ENCODE results near the gene FKBP10. TPM values are rescaled to one million over a fixed set of nuclear protein-coding genes. Genes with fewer than 3 reads are reported as not detected.

Gene FKBP10
- total and polyA plus RNA-seq, 4 donors, result 70.5 to 260 (median 156) TPM

GRCh38 chr17:41801374-41802271 lies 11.2 kb upstream of the FKBP10 start:
- WGBS, 2 donors, result 11% methylated on average over 14 of the region's 14 CpGs
- DNase-seq (peak; percentile 81 to 94), ATAC-seq (ENCODE audit: low FRiP score) (peak; percentile 91)
- intact Hi-C loops (cut with DNase I), result loop anchor here (1.0 to 2.0 kb wide), 2 partner anchors 63 kb away; no protein-coding TSS in a partner anchor
- H3K4me1 ChIP-seq (ENCODE audit: control insufficient read depth in 1 of 2, insufficient read depth in 2 of 2, low read length in 2 of 2), result no peaks in the 10 kb centered on the region
- H3K4me3 ChIP-seq (ENCODE audit: low read length in 2 of 2), result no peak overlapping the region
- H3K27ac ChIP-seq (ENCODE audit: low read depth in 1 of 2, low read length in 2 of 2), result no peak overlapping the region
- H3K9me3 ChIP-seq (ENCODE audit: control insufficient read depth, low read length), result no peaks in the 10 kb centered on the region
- H3K27me3 ChIP-seq (ENCODE audit: control insufficient read depth in 1 of 2, insufficient read depth in 2 of 2, low read length in 1 of 2), result no peaks in the 10 kb centered on the region
- H3K36me3 ChIP-seq (ENCODE audit: control insufficient read depth in 1 of 2, insufficient read depth in 2 of 2, low read length in 1 of 2), result no peaks in the 10 kb centered on the region

GRCh38 chr17:41803049-41804020 lies 9.5 kb upstream of the FKBP10 start:
- ATAC-seq (ENCODE audit: low FRiP score), result no peak
- intact Hi-C loops (cut with DNase I), result no loop called here
- WGBS, 2 donors, result 54% methylated on average over 23 to 24 of the region's 24 CpGs

DNA sequence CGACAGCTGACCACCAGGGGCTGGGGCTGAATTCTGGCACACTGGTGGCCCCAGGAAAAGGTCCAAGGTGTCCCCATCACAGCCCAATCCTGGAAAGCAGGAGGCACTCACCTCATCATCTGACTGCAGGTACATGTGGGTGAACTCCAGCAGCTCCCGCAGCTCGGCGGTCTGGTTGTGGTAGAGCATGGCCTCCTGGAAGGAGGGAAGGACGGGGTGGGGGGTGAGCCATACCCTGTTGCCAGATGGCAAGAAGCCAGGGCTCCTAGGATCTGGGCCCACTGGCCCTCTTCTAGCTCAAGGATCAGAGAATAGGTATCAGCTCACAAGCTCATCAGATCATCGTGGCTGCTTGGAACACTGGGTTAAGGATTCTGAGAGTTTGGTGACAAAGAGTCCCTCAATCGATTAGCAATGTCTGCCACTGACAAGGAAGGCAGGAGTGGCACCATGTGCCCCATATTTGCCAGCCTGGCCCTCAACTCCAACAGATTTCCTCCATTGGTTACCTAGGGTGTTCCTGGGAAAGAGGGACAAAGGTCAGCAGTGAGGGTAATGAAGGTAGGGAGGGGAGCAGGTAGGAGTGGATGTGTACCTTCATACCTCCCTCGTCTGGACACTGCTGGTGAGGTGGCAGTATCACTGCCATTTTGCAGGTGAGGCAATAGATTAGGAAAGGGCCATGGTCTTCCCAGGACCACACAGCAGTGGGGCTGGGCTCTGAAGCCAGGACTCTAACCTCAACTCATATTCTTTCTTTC lies 5.9 kb upstream of the FKBP10 start:
- ATAC-seq (ENCODE audit: low FRiP score) (no peak), DNase-seq (no peak)
- Histone ChIP-seq H3K36me3 (ENCODE audit: control insufficient read depth in 1 of 2, insufficient read depth in 2 of 2, low read length in 1 of 2) (peaks cover 0 to 2% of the 10 kb centered on the region in 2 donors), H3K27ac (ENCODE audit: low read depth in 1 of 2, low read length in 2 of 2) (no peak overlapping the region), H3K4me3 (ENCODE audit: low read length in 2 of 2) (no peak overlapping the region), H3K9me3 (ENCODE audit: control insufficient read depth, low read length) (no peaks in the 10 kb centered on the region), H3K4me1 (ENCODE audit: control insufficient read depth in 1 of 2, insufficient read depth in 2 of 2, low read length in 2 of 2) (no peaks in the 10 kb centered on the region), H3K27me3 (ENCODE audit: control insufficient read depth in 1 of 2, insufficient read depth in 2 of 2, low read length in 1 of 2) (no peaks in the 10 kb centered on the region)
- intact Hi-C loops (cut with DNase I), result no loop called here
- 85 to 88% methylated on average over 8 of the region's 8 CpGs for WGBS, 2 donors

More at GRCh38 chr17:41803049-41804020, 9.5 kb upstream of the FKBP10 start:
- Histone ChIP-seq H3K4me3 (ENCODE audit: low read length in 2 of 2) (no peak overlapping the region), H3K27ac (ENCODE audit: low read depth in 1 of 2, low read length in 2 of 2) (no peak overlapping the region), H3K27me3 (ENCODE audit: control insufficient read depth in 1 of 2, insufficient read depth in 2 of 2, low read length in 1 of 2) (no peaks in the 10 kb centered on the region), H3K36me3 (ENCODE audit: control insufficient read depth in 1 of 2, insufficient read depth in 2 of 2, low read length in 1 of 2) (peaks cover 0 to 2% of the 10 kb centered on the region in 2 donors), H3K4me1 (ENCODE audit: control insufficient read depth in 1 of 2, insufficient read depth in 2 of 2, low read length in 2 of 2) (no peaks in the 10 kb centered on the region), H3K9me3 (ENCODE audit: control insufficient read depth, low read length) (no peaks in the 10 kb centered on the region)
- DNase-seq, result no peak

DNA sequence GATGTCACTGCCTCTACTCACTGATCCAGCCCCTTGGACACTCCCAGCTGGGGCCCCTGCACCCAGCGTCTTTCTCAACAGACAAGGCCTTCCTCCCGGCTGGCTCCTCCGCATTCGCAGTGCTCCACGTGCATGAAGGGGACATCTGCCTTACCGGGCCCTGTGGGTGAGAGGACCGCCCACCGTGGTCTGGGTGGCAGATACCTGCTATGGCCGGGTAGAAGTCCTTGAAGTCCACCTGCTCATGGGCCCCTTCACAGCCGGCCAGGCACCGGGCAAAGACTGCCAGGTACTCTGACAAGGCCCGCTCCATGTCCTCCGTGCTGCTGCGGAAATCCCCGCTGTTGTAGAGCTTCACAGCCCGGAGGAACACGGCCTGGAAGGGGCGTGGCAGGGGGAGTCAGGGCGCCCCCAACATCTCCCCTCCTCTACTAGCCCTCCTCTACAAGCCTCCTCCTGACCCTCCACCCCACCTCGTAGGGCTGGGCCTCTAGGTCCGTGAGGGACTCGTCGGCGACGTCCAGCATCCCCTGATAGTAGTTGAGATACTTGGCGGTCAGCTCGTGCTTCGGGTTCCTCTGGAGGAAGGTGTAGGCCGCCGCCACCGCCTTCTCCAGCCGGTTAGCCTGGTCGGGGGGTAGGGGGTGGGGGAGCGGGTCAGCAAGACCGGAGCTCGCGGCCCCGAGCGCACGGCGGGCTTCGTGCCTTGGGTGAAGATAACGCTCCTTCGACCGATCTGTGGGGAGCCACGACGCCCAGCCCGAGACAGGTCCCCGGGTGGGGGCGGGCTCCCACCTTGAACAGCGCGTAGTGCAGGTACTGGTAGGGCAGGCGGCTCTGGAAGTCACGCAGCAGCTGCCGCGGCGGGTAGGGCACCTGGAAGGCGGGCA lies 1.9 kb upstream of the FKBP10 start:
- ATAC-seq (ENCODE audit: low FRiP score), result peak; percentile 1
- H3K9me3 ChIP-seq (ENCODE audit: control insufficient read depth, low read length), result no peaks in the 10 kb centered on the region
- 19 to 20% methylated on average over 53 to 58 of the region's 58 CpGs for WGBS, 2 donors
- no peak overlapping the region for H3K27ac ChIP-seq (ENCODE audit: low read depth in 1 of 2, low read length in 2 of 2)
- intact Hi-C loops (cut with DNase I), result no loop called here
- DNase-seq, result peak in 1 of 2 donors; percentile 80
- H3K4me1 ChIP-seq (ENCODE audit: control insufficient read depth in 1 of 2, insufficient read depth in 2 of 2, low read length in 2 of 2), result no peaks in the 10 kb centered on the region
- H3K36me3 ChIP-seq (ENCODE audit: control insufficient read depth in 1 of 2, insufficient read depth in 2 of 2, low read length in 1 of 2), result peaks cover 0 to 2% of the 10 kb centered on the region in 2 donors
- H3K4me3 ChIP-seq (ENCODE audit: low read length in 2 of 2), result peak overlapping the region; percentile 64 to 77
- no peaks in the 10 kb centered on the region for H3K27me3 ChIP-seq (ENCODE audit: control insufficient read depth in 1 of 2, insufficient read depth in 2 of 2, low read length in 1 of 2)

DNA sequence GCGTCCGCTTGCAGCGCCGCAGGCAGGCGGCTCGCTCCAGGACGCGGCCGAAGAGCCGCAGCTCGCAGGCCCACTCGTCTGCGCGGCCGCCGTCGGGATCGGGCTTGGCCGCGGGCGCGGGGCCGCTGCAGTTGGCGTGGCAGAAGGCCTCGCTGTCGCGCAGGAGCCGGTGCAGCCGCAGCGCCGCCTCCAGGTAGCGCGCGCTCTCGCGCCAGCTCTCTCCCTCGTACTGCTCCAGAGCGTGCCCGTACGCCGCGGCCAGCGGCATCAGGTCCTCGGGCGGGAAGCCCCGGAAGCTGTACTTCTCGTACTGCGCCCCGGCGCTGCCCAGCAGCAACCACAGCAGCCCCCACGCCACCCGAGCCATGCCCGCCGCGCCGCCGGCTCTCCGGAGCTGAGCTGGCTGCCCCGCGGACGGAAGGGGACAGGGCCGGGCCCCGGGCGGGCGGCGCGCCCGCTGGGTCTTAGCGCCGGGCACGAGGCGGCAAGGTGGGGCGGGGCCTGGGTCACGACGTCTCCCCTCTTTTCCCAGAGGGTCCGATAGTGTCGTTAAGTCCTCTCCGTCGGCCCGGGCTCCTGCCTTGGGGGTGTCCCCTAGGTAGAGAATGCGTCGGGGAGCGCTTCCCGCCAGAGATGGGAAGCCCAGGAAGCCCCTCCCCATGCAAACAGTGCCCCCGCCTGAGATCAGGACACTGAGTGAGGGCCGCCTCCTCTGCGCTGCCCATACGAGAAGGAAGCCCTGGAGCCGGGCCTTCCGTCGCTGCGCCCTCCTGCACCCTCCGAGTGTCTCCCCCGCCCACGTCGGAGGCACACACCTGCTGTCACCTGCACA lies 1.0 kb upstream of the FKBP10 start, which contains the start of gene P3H4:
Gene P3H4, minus strand, starts transcription at position 401 of the 832 bp plus-strand sequence. Its CDS starts 34 bp downstream, at position 367.
- peak within 1 kb of the TSS; percentile 64 to 77 for H3K4me3 ChIP-seq (ENCODE audit: low read length in 2 of 2)
- peaks cover 0 to 2% of the 10 kb centered on the region in 2 donors for H3K36me3 ChIP-seq (ENCODE audit: control insufficient read depth in 1 of 2, insufficient read depth in 2 of 2, low read length in 1 of 2)
- intact Hi-C loops (cut with DNase I), result no loop called here
- WGBS, 2 donors, result 0 to 1% methylated on average over 73 to 96 of the region's 96 CpGs
- H3K9me3 ChIP-seq (ENCODE audit: control insufficient read depth, low read length), result no peaks in the 10 kb centered on the region
- peak; percentile 90 for ATAC-seq (ENCODE audit: low FRiP score)
- no peaks in the 10 kb centered on the region for H3K4me1 ChIP-seq (ENCODE audit: control insufficient read depth in 1 of 2, insufficient read depth in 2 of 2, low read length in 2 of 2)
- H3K27me3 ChIP-seq (ENCODE audit: control insufficient read depth in 1 of 2, insufficient read depth in 2 of 2, low read length in 1 of 2), result no peaks in the 10 kb centered on the region
- DNase-seq, result peak; percentile 82 to 93
- peak within 1 kb of the TSS in 1 of 2 donors; percentile 56 for H3K27ac ChIP-seq (ENCODE audit: low read depth in 1 of 2, low read length in 2 of 2)

GRCh38 chr17:41813152-41813680 lies 412 bp downstream of the FKBP10 start:
- DNase-seq (no peak), ATAC-seq (ENCODE audit: low FRiP score) (no peak)
- H3K27me3 ChIP-seq (ENCODE audit: control insufficient read depth in 1 of 2, insufficient read depth in 2 of 2, low read length in 1 of 2), result no peaks in the 10 kb centered on the region
- no peaks in the 10 kb centered on the region for H3K36me3 ChIP-seq (ENCODE audit: control insufficient read depth in 1 of 2, insufficient read depth in 2 of 2, low read length in 1 of 2)
- intact Hi-C loops (cut with DNase I), result no loop called here
- 3 to 7% methylated on average over 12 of the region's 12 CpGs for WGBS, 2 donors
- H3K27ac ChIP-seq (ENCODE audit: low read depth in 1 of 2, low read length in 2 of 2), result peak overlapping the region in 1 of 2 donors; percentile 41
- no peaks in the 10 kb centered on the region for H3K9me3 ChIP-seq (ENCODE audit: control insufficient read depth, low read length)
- H3K4me3 ChIP-seq (ENCODE audit: low read length in 2 of 2), result peak overlapping the region; percentile 64 to 77
- H3K4me1 ChIP-seq (ENCODE audit: control insufficient read depth in 1 of 2, insufficient read depth in 2 of 2, low read length in 2 of 2), result no peaks in the 10 kb centered on the region

GRCh38 chr17:41813699-41814124 lies 908 bp downstream of the FKBP10 start:
- WGBS, 2 donors, result 18 to 20% methylated on average over 9 of the region's 9 CpGs
- Histone ChIP-seq H3K27me3 (ENCODE audit: control insufficient read depth in 1 of 2, insufficient read depth in 2 of 2, low read length in 1 of 2) (no peaks in the 10 kb centered on the region), H3K4me1 (ENCODE audit: control insufficient read depth in 1 of 2, insufficient read depth in 2 of 2, low read length in 2 of 2) (no peaks in the 10 kb centered on the region), H3K36me3 (ENCODE audit: control insufficient read depth in 1 of 2, insufficient read depth in 2 of 2, low read length in 1 of 2) (no peaks in the 10 kb centered on the region), H3K27ac (ENCODE audit: low read depth in 1 of 2, low read length in 2 of 2) (peak overlapping the region in 1 of 2 donors; percentile 41), H3K4me3 (ENCODE audit: low read length in 2 of 2) (peak overlapping the region in 1 of 2 donors; percentile 64), H3K9me3 (ENCODE audit: control insufficient read depth, low read length) (no peaks in the 10 kb centered on the region)
- DNase-seq, result no peak
- ATAC-seq (ENCODE audit: low FRiP score), result no peak
- intact Hi-C loops (cut with DNase I), result no loop called here
